Transverse colon (tissue), 4 donors: ENCODE measurements around the gene RCAN2.

Experiments used
- EP300 ChIP-seq: sonication (generic); formaldehyde crosslinking; IDR thresholded peaks from one replicate; pipeline ENCODE4 v1.6.1; 2017; ENCODE audit warnings: antibody characterized with exemption, low read depth
- POLR2A ChIP-seq: fragments of 450-650 bp; IDR thresholded peaks from one replicate; pipeline ENCODE4 v1.6.1; 2016; ENCODE audit warnings: antibody characterized with exemption, mild to moderate bottlenecking, moderate library complexity
- POLR2AphosphoS5 ChIP-seq, 3 donors: sonication (generic); formaldehyde crosslinking; IDR thresholded peaks; one replicate each; pipeline ENCODE4 v1.6.1; 2016; ENCODE audit warnings: antibody characterized with exemption in 3 of 3
- TF ChIP-seq, protein P1 (sequence below), 5 experiments: fragments of 200-600 bp in 3 of 5; fragments of 450-650 bp in 2 of 5; sonication (generic) in 3 of 5; IDR thresholded peaks; 1 replicate in 2 of 5; 2 replicates in 3 of 5; pipeline ENCODE4 v1.5.1; 2016 to 2017; ENCODE audit warnings: antibody characterized with exemption in 5 of 5, inconsistent platforms in 3 of 5, mild to moderate bottlenecking in 2 of 5, moderate library complexity in 1 of 5

DNA sequence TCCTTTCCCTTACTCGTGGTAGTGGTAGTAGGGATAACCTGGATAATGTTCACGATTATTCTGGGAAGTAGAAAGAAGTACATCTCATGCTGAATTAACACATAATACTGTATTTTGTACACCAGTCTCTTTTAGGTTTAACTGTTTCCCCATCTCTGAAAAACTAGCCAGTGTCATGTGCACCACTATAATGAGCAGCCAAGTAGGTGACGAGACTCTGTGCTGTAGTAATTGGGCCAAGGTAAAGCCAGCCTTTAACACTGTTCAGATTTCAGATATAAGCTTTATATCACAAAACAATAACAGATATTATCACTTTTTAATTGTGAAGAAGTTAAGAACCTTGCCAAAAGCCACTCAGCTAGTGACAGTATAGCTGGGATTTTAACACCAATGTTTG is 219.5 kb downstream of the RCAN2 start:
- TF ChIP-seq, protein P1, sequence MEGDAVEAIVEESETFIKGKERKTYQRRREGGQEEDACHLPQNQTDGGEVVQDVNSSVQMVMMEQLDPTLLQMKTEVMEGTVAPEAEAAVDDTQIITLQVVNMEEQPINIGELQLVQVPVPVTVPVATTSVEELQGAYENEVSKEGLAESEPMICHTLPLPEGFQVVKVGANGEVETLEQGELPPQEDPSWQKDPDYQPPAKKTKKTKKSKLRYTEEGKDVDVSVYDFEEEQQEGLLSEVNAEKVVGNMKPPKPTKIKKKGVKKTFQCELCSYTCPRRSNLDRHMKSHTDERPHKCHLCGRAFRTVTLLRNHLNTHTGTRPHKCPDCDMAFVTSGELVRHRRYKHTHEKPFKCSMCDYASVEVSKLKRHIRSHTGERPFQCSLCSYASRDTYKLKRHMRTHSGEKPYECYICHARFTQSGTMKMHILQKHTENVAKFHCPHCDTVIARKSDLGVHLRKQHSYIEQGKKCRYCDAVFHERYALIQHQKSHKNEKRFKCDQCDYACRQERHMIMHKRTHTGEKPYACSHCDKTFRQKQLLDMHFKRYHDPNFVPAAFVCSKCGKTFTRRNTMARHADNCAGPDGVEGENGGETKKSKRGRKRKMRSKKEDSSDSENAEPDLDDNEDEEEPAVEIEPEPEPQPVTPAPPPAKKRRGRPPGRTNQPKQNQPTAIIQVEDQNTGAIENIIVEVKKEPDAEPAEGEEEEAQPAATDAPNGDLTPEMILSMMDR (IDR thresholded peaks at IDR 0.05) = no peak
- no peak for TF ChIP-seq POLR2A
- TF ChIP-seq EP300 = no peak
- no peak for TF ChIP-seq POLR2AphosphoS5 (IDR thresholded peaks at IDR 0.05)
